NCI-H2227 (cell line): ENCODE data around the gene RGS3.
"Not testable (repeated sequence)": the region's sequence is repeated elsewhere in the genome, so short reads cannot be mapped to it uniquely, and the experiment has no call there.

Source experiments
- DNase-seq: peaks from one replicate; lab custom pipeline; 2025; ENCODE audit not compliant: unreplicated experiment; lab: John Stamatoyannopoulos, UW

The RGS3 gene

DNA sequence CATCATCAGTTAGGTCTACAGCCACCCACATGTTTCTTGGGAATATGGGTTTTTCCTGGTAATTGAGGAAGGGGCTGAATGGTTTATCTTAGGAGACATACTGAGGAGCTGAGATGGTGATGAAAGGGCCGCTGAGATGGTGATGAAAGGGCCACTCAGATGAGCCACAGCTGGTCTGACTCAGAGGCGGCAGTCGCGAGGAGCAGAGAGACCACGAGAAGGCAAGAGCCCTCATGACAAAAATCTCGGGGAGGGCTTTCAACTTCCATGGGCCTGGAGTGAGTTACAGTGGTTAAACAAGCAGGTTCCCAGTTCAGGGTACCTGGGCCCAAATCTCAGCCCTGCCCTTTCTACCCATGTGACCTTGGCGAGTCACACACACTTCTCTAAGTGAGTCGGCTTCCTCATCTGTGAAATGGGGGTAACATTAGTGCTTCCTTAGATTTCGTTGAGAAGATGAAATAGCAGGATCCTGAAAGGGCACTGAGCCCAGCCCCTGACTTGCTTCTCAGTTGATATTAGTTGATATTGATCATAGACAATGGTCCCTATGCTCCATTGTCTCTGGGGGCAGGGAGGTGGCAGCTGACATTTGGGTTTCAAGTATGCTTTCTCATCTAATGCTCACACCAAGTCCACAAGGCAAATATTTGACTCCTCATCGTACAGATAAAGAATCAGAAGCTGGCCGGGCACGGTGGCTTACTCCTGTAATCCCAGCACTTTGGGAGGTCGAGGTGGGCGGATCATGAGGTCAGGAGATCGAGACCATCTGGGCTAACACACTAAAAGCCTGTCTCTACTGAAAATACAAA is 169.5 kb downstream of the RGS3 start:
- DNase-seq: no peak

DNA sequence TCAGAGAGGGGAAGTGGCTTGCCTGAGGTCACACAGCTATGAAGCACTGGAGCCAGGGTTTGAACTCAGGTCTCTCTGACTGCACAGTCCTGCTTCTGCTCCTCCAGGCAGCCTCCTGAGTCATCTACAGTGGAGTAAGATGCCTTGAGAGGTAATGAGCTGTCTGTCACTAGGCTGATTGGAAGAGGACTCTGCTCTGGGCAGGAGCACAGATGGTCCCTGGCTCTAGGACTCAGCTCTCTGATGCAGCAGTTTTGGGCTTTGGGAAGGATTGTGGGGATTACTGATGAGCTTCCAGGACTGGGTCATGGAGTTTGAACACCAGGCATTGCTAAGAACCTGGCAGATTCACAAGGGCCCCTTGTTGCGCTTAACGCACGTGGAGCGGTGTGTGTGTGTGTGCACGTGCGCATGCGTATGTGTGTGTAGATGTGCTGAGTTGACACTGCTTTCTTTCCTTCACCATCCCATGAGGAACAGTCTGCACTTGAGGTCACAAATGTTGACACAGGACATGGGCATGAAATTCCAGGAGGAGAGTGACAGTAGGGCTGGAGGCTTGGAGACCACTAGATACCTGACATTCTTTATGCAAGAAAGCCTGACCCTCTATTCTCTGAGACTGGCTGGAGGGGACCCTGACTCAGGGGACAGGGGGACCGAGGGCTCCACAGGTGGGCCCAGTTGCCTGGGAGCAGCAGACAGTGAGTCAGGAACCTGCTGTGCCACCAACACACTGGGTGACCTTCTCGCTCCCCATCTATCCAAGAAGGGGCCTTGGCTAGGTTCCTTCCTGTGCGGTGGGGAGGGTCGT is 170.5 kb downstream of the RGS3 start:
- no peak for DNase-seq

DNA sequence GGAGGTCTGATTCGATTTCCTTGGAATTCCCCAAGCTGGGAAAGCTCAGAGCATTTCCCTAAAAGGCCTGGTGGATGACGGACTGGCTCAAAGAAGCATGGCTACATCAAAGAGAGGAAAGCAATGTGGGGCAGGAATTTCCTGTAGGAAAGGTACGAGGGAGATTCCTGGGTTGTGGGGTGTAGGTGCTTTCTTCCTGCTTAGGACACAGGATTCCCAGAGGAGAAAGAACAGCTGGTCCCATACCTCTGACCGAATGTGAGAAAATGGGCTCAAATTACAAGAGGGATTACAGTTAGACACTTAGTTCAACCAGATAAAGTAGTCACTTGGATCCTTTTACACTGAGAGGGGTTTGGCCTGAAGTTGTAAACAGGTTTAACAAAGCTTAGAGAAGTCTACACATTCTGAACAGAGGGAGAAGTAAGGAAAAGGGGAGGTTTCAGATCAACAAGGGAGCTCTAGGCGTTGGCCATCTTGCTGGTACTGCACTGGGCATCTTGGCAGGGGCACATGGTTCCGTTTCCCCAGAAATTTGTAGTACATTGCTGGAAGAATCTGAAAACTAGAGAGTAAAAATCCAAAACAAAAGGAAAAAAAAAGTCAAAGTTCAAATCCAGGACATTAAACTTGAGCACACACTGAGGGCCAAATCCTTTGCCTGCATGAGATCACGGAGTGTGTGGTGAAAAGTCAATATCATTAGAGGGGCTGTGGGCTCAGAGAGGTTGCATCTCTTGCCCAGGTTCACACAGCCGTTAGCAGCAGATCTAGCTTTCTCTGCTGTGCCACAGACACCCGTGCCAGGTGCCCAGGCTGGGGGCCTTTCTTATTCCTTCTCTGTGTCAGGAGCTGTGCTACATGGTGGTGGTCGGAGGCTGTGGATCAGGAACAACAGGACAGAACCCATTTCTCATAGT is 171.3 kb downstream of the RGS3 start:
- DNase-seq: no peak

DNA sequence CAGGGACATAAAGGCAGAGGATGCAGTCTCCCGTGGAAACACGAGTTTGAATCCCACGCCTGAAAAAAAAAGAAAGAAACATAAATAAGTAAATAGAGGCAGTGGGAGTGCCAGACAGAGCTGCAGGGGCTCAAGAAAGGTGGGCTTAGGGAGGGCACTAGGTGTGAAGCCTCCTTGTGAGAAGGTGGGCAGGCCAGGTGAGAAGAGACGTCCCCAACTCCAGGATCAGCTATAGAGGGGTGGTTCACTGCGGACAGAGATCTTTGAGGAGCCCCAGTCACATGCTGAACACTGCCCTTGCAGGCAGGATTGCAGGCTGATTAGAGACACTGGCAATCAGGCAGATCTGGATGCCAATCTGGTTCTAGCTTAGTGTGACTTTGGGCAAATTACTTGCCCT is 172.1 kb downstream of the RGS3 start:
- no peak for DNase-seq

DNA sequence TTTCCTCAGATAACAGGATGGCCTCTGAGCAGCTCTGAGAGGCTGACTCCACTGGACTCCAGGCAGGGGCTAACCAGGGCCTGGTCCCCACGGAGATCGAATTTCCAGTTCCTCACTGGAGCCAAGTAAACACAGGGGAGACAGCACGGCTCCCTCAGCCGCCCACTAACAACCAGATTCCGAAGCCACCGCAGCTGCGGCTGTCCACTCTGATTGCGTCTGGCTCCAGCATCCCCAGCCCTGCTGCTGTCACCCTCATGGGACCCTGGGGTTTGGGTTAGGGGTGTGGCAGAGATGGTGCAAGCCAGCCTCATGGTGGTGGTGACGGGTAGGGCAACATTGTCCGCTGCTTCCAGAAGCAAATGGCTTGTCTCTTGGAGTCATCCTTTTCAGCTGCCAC is 172.6 kb downstream of the RGS3 start:
- no peak for DNase-seq

DNA sequence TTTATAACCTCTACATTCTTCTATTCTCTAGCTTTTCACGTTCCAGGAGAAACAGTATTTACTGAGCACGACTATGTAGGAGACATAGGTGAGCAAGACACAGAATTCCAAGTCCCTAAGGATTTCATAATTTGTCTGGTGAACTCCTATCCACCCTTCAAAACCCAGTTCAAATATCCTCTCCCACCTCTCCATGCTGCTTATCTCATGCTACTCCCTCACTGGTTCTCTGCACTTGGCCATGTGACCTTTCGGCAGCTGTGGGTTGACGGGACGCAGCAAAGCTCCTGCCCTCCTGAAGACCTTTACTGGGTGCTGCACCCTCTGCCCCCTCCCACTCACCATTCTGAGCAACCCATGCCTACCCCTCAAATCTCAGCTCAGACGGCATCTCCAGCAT is 173.2 kb downstream of the RGS3 start:
- DNase-seq: no peak

DNA sequence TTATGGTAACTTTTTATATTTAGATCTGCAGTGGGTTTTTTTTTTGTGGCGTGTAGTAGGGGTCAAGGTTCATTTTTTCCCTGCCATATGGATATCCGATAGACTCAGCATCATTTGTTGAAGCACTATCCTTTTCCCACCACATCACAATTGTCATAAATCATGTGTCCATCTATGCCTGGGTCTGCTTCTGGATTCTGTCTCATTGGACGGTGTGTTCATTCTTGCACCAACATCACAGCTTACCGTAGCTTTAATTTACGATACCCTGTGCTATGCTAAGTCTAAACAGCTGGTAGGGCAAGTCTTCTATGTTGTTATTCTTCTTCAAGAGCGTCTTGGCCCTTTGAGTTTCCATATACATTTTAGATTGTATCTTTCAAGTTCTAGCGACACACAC is 175.0 kb downstream of the RGS3 start:
- DNase-seq: no peak

DNA sequence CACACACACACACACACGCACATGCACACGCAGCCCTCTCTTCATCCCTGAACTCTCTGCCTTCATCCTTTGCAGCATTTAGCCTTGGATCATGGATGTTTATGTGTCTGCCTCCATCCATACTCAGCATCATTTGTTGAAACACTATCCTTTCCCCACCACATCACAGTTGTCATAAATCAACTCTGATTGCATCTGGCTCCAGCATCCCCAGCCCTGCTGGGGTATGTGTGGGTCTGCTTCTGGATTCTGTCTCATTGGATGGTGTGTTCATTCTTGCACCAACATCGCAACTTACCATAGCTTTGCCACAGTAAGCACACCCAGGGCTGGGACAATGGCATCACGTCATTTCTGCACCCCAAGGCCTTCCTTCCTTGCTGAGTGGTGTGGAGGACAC is 175.4 kb downstream of the RGS3 start:
- DNase-seq: no peak

DNA sequence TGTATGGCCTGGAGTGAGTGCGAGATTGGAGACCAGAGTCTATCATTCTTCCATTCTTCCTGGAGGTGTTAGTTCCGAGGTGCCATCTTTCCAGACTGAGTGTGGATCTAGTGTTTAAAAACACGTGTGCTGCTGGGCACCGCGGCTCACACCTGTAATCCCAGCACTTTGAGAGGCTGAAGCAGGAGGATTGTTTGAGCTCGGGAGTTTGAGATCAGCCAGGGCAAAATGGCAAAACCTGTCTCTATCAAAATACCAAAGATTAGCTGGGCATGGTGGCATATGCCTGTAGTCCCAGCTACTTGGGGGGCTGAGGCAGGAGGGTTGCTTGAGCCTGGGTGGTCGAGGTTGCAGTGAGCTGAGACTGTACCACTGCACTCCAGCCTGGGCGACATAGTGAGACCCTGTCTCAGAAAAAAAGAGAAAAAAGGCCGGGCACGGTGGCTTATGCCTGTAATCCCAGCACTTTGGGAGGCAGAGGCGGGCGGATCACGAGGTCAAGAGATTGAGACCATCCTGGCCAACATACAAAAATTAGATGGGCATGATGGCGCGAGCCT is 176.0 kb downstream of the RGS3 start:
- DNase-seq: not testable (repeated sequence)

DNA sequence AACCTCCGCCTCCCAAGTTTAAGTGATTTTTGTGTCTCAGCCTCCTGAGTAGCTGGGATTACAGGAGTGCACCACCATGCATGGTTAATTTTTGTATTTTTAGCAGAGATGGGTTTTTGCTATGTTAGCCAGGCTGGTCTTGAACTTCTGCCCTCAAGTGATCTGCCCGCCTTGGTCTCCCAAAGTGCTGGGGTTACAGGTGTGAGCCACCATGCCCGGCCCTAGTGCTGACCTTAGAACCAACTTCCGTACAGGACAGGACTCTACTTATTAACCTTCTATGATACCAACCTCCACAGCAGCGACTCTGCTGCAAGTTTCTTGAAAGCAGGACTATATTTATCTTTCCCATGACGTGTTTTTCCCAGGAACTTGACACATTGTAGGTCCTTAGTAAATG is 176.9 kb downstream of the RGS3 start:
- DNase-seq: no peak

DNA sequence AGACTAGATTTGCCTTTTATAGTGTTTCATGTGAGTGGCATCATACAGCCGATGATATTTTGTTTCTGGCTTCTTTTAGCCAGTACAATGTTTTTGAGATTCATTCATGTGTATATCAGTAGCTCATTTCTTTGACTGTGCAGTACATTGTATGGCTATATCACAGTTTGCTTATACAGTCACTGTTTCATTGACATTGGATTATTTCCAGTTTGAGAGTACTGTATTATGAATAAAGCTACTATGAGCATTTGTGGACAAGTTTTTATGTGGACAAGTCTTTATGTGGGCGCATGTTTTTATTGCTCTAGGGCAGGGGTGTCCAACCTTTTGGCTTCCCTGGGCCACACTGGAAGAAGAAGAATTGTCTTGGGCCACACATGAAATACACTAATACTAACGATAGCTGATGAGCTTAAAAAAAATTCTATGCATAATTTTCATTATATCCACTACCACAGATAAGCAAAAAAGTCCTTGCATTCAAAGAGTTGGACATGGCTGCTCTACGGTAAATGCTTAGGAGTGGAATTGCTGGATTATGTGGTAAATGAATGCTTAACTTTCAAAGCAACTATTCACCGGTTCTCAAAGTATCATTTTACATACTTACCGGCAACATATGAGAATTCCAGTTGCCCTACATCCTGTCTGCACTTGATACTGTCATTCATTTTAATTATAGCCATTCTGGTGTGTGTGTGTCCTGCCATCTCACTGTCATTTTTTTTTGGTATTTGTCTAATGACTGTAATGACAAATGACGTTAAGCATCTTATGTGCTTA is 177.8 kb downstream of the RGS3 start:
- no peak for DNase-seq

DNA sequence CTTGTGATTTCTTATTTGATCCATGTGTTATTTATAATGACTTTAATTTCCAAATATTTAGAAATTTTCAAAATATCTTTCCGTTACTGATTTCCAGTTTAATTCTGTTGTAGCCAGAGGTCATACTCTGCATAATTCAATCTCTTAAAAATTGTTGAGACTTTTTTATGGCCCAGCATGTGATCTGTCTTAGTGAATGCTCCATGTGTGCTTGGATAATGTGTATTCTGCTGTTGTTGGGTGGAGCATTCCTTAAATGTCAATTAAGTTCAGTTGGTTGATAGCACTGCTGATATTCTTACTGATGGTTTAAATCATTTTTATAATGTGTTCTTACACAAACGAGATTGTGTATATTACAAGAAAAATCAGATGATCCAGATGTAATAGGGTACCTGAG is 180.8 kb downstream of the RGS3 start:
- no peak for DNase-seq

DNA sequence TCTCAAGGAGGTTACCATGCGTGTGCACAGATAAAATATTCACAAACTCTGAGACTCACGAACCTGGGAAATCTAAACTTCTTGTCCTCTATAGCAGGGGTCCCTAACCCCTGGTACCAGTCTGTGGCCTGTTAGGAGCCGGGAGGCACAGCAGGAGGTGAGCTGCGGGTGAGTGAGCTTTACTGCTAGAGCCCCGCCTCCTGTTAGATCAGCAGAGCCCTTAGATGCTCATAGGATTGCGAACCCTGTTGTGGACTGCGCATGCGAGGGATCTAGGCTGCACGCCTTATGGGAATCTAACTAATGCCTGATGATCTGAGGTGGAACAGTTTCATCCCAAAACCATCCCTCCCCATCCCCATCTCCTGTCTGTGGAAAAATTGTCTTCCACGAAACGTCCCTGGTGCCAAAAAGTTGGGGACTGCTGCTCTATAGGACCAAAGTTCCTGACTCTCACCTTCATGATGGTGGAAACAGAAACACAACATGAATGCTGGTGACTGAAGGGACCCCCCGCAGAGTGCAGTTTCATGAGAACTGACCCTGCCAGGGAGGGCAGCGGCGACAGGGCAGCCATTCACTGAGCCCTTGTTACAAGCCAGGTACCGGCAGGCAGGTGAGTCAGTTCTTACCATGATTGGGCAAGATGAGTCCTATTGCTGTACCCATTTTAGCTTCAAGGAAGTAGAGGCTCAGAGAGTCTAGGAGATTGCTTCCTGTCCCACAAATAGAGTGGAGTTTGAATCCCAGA is 181.9 kb downstream of the RGS3 start:
- no peak for DNase-seq

DNA sequence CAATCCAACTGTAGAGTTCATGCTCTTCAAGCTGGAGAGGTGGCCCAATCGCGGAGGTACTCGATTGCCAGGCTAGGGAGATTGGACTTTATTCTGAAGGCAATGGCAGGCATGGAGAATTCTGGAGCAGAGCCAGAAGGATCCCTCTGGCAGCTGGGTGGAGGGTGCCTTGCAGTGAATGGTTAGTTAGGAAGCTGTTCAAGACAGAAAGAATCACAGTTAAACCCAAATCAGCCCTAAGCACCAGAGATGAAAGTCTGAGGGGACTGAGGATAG is 182.4 kb downstream of the RGS3 start:
- DNase-seq: no peak

DNA sequence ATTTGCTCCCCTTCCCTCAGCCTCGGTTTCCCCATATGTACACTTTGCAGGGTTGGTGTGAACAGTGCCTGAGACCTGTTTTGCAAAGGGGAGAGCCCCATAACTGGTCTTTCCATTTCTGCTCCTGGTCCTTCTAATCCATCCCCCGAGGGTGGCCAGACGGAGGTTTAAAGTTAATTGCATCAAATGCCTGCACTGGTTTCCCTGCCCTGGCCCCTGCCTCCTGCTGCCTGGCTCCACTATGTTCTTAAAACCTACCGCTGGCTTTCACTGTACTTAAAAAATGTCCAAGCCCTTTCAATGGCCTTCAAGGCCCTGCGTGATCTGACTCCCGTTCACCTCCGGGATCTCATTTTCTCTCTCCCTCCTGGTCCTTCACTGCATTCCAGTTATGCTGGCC is 183.0 kb downstream of the RGS3 start:
- DNase-seq: no peak
